Mononuclear cell (primary cell): ENCODE data around the gene SDSL. TPM values are rescaled to one million over a fixed set of nuclear protein-coding genes. Genes with fewer than 3 reads are reported as not detected.

Experiments used
- H3K27me3 ChIP-seq: 2 replicates; pipeline ENCODE4 v1.6.0; 2011; ENCODE audit warnings: low read length, control low read depth; ENCODE audit not compliant: insufficient read depth
- H3K4me1 ChIP-seq: 2 replicates; pipeline ENCODE4 v1.5.1; 2011; ENCODE audit warnings: mild to moderate bottlenecking, low read length, control low read depth; ENCODE audit not compliant: insufficient read depth
- H3K4me3 ChIP-seq: 2 replicates; pipeline ENCODE4 v1.5.1; 2011; ENCODE audit warnings: mild to moderate bottlenecking, low read length, moderate library complexity
- H3K9me3 ChIP-seq: 2 replicates; pipeline ENCODE4 v1.5.1; 2011; ENCODE audit warnings: low read depth, mild to moderate bottlenecking, control low read depth, low read length
- total RNA-seq: library from RNA; depleted of rRNA; stranded (reverse); fragments of >200 nt; gene quantifications from one replicate; pipeline ENCODE4 v1.2.3, GENCODE V29; 2012

SDSL gene
- total RNA-seq, 1 donor, result 2.6 TPM

GRCh38 chr12:113462998-113463745 lies 41.0 kb downstream of the SDSL start:
- H3K4me1 ChIP-seq, result peaks cover 30% of the 10 kb centered on the region
- no peaks in the 10 kb centered on the region for H3K9me3 ChIP-seq
- no peak overlapping the region for H3K4me3 ChIP-seq
- peaks cover 77% of the 10 kb centered on the region for H3K27me3 ChIP-seq

- H3K4me3 ChIP-seq, result no peak overlapping the region
Observed at GRCh38 chr12:113463746-113464451, 41.7 kb downstream of the SDSL start.

GRCh38 chr12:113464452-113464775 lies 42.2 kb downstream of the SDSL start:
- Histone ChIP-seq H3K9me3 (no peaks in the 10 kb centered on the region), H3K4me1 (peaks cover 30% of the 10 kb centered on the region), H3K4me3 (no peak overlapping the region), H3K27me3 (peaks cover 82% of the 10 kb centered on the region)

More at GRCh38 chr12:113463746-113464451, 41.7 kb downstream of the SDSL start:
- Histone ChIP-seq H3K27me3 (peaks cover 80% of the 10 kb centered on the region), H3K4me1 (peaks cover 30% of the 10 kb centered on the region), H3K9me3 (no peaks in the 10 kb centered on the region)

GRCh38 chr12:113464852-113465719 lies 42.9 kb downstream of the SDSL start:
- Histone ChIP-seq H3K27me3 (peaks cover 89% of the 10 kb centered on the region), H3K4me3 (no peak overlapping the region), H3K4me1 (peaks cover 30% of the 10 kb centered on the region), H3K9me3 (no peaks in the 10 kb centered on the region)

- Histone ChIP-seq H3K9me3 (no peaks in the 10 kb centered on the region), H3K27me3 (peaks cover 97% of the 10 kb centered on the region), H3K4me3 (no peak overlapping the region), H3K4me1 (peaks cover 30% of the 10 kb centered on the region)
Observed at GRCh38 chr12:113465808-113466453, 43.8 kb downstream of the SDSL start.

- Histone ChIP-seq H3K4me3 (no peak overlapping the region), H3K4me1 (peaks cover 30% of the 10 kb centered on the region), H3K9me3 (no peaks in the 10 kb centered on the region), H3K27me3 (peaks cover 99% of the 10 kb centered on the region)
Observed at GRCh38 chr12:113466454-113467141, 44.4 kb downstream of the SDSL start.

GRCh38 chr12:113467142-113467501 lies 44.9 kb downstream of the SDSL start:
- Histone ChIP-seq H3K27me3 (peaks cover 97% of the 10 kb centered on the region), H3K4me1 (peaks cover 29% of the 10 kb centered on the region), H3K9me3 (no peaks in the 10 kb centered on the region)

GRCh38 chr12:113467502-113468364 lies 45.6 kb downstream of the SDSL start:
- H3K27me3 ChIP-seq, result peaks cover 98% of the 10 kb centered on the region
- H3K9me3 ChIP-seq, result no peaks in the 10 kb centered on the region
- H3K4me3 ChIP-seq, result no peak overlapping the region
- H3K4me1 ChIP-seq, result peaks cover 25% of the 10 kb centered on the region

More at GRCh38 chr12:113467142-113467501, 44.9 kb downstream of the SDSL start:
- H3K4me3 ChIP-seq, result no peak overlapping the region

- peaks cover 17% of the 10 kb centered on the region for H3K4me1 ChIP-seq
- peaks cover 98% of the 10 kb centered on the region for H3K27me3 ChIP-seq
- no peaks in the 10 kb centered on the region for H3K9me3 ChIP-seq
- H3K4me3 ChIP-seq, result no peak overlapping the region
Observed at GRCh38 chr12:113468365-113469223, 46.4 kb downstream of the SDSL start.

GRCh38 chr12:113469224-113469948 lies 47.2 kb downstream of the SDSL start:
- H3K4me1 ChIP-seq, result peaks cover 9% of the 10 kb centered on the region
- H3K4me3 ChIP-seq, result no peak overlapping the region
- peaks cover 98% of the 10 kb centered on the region for H3K27me3 ChIP-seq
- no peaks in the 10 kb centered on the region for H3K9me3 ChIP-seq

- H3K4me3 ChIP-seq, result no peak overlapping the region
- H3K27me3 ChIP-seq, result peaks cover 98% of the 10 kb centered on the region
- peaks cover 5% of the 10 kb centered on the region for H3K4me1 ChIP-seq
- no peaks in the 10 kb centered on the region for H3K9me3 ChIP-seq
Observed at GRCh38 chr12:113469949-113470743, 48.0 kb downstream of the SDSL start.
